GM13976 (cell line): Measurements from ENCODE around the gene UNC5C.

Source experiments
- DNase-seq: peaks from one replicate; pipeline ENCODE4 v3.0.0; 2012; ENCODE audit warnings: low spot score
- CTCF ChIP-seq: IDR thresholded peaks from 2 replicates; pipeline ENCODE4 v1.5.1; 2012; ENCODE audit warnings: borderline replicate concordance, mild to moderate bottlenecking; ENCODE audit not compliant: insufficient read depth; ENCODE audit errors: extremely low read depth, missing control alignments, control extremely low read depth
- in situ Hi-C: fragments of 300-500 bp; cut with MboI; formaldehyde crosslinking; loops from one replicate; pipeline ENCODE4 v1.12.0; 2022; ENCODE audit warnings: low sequenced_read_pairs, mixed read lengths, inconsistent platforms; ENCODE audit not compliant: unreplicated experiment

Gene UNC5C

GRCh38 chr4:95213366-95213765 is 335.4 kb downstream of the UNC5C start:
- in situ Hi-C loops, result no loop called here
- TF ChIP-seq CTCF, result no peak
- no peak for DNase-seq

- TF ChIP-seq CTCF, result no peak
- DNase-seq, result no peak
- in situ Hi-C loops, result no loop called here
Observed at GRCh38 chr4:95212692-95213091, 336.1 kb downstream of the UNC5C start.

GRCh38 chr4:95209927-95210326 is 338.8 kb downstream of the UNC5C start:
- in situ Hi-C loops, result no loop called here
- no peak for DNase-seq
- TF ChIP-seq CTCF, result no peak

- in situ Hi-C loops, result no loop called here
- TF ChIP-seq CTCF, result no peak
- DNase-seq, result no peak
Observed at GRCh38 chr4:95204873-95205272, 343.9 kb downstream of the UNC5C start.

GRCh38 chr4:95204267-95204844 is 344.4 kb downstream of the UNC5C start:
- in situ Hi-C loops, result no loop called here

GRCh38 chr4:95198961-95199360 is 349.8 kb downstream of the UNC5C start:
- no peak for DNase-seq
- no peak for TF ChIP-seq CTCF
- in situ Hi-C loops, result no loop called here

More at GRCh38 chr4:95204267-95204844, 344.4 kb downstream of the UNC5C start:
- DNase-seq, result no peak
- TF ChIP-seq CTCF, result no peak
